Measurements from ENCODE around the gene BRI3.

The BRI3 gene, protein sequence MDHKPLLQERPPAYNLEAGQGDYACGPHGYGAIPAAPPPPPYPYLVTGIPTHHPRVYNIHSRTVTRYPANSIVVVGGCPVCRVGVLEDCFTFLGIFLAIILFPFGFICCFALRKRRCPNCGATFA

DNA sequence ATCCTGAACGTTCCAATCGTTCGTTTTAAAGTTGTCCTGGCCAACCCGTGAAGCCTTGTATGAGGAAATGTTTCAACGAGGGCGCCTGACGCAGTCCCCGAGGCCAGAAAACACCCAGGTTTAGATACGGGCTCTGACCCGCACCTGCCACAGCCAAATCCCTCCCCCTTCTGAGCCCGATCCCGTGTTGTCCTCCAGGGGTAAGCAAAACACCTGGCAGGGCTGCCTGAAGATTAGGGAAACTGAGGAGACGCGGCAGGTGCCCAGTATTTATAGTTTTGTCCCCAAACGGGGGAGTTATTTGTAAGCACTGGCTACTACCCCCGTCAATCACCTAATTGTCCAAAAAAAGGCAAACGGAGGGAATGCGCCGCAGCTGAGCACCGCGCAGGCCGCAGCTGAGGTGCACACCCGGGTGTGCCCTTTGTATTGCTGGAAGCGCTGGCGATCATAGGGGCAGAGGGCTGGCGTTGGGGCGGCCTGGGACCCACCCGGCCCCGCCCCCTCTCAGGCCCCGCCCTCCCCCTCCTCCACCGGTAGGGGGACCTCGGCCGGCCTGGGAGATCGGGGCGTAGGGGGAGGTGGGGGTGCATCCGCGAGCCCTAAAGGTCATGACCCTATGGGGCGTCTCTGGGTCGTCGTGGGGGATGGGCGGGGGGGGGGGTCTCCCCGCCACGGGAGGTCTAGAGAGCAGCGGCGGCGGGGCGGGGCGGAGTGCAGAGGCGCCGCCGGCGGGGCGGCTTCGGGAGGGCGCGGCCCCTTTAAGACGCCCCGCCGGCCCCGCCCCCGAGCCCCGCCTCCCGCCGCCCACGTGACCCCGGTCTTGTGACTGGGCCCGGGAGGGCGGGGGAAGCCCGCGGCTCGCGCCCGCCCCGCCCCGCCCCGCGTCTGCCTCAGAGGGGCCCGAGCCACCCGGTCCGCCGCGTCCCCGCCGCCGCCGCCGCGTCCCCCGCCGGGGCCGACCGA is at the start of gene BRI3:
Gene BRI3 (plus strand): TSS at position 896 of the 966 bp plus-strand sequence. CDS start 110 bp downstream, outside the sequence.
- peak; percentile 89 for DNase-seq (ENCODE audit: low read depth)
- TF ChIP-seq, protein P1, sequence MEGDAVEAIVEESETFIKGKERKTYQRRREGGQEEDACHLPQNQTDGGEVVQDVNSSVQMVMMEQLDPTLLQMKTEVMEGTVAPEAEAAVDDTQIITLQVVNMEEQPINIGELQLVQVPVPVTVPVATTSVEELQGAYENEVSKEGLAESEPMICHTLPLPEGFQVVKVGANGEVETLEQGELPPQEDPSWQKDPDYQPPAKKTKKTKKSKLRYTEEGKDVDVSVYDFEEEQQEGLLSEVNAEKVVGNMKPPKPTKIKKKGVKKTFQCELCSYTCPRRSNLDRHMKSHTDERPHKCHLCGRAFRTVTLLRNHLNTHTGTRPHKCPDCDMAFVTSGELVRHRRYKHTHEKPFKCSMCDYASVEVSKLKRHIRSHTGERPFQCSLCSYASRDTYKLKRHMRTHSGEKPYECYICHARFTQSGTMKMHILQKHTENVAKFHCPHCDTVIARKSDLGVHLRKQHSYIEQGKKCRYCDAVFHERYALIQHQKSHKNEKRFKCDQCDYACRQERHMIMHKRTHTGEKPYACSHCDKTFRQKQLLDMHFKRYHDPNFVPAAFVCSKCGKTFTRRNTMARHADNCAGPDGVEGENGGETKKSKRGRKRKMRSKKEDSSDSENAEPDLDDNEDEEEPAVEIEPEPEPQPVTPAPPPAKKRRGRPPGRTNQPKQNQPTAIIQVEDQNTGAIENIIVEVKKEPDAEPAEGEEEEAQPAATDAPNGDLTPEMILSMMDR (conservative IDR thresholded peaks at IDR 0.05; ENCODE audit: low read length) = no peak
- peak within 1 kb of the TSS; percentile 93 for H3K4me3 ChIP-seq (ENCODE audit: low read length)

DNA sequence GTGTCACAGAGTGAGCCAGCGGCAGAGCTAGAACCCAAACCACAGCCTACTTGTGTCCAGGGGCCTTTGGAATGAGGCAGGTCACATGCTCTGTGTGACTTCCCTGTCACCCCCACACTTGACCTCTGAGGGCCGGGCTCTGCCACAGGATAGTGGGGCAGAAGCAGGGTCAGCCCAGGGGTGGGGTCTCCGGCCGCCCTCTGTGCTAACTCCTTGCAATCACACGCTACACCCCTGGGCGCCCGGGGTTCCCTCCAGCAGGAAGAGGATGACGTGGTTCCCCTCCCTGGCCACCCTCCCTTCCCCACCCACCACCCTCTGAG is 49.3 kb upstream of the BRI3 start:
- TF ChIP-seq, protein P1 (conservative IDR thresholded peaks at IDR 0.05; ENCODE audit: low read length) = no peak
- no peak overlapping the region for H3K4me3 ChIP-seq (ENCODE audit: low read length)
- DNase-seq (ENCODE audit: low read depth) = no peak

DNA sequence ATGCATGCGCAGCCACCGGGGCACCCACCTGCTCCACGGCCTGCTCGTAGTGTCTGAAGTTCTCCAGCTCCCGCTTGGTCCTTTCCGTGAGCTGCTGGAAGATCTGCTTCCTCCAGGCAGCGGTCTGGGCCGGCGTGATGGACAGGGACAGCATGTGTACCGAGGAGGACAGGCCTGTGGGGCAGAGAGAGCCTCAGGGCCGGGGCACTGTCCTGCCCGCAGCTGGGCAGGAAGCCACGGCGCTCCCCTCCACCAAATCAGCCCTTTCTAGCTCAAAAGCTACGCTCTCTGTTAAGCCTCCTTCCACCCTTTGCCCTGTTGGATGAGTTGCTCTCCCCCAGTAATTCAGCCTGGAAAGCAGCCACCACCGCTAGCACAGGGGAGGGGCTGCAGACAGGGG is 48.7 kb upstream of the BRI3 start:
- H3K4me3 ChIP-seq (ENCODE audit: low read length) = no peak overlapping the region
- DNase-seq (ENCODE audit: low read depth) = no peak
- TF ChIP-seq, protein P1 (conservative IDR thresholded peaks at IDR 0.05; ENCODE audit: low read length) = no peak

- TF ChIP-seq, protein P1 (conservative IDR thresholded peaks at IDR 0.05; ENCODE audit: low read length) = no peak
- H3K4me3 ChIP-seq (ENCODE audit: low read length) = no peak overlapping the region
- no peak for DNase-seq (ENCODE audit: low read depth)
Observed at GRCh38 chr7:98233219-98234070, 48.0 kb upstream of the BRI3 start.

DNA sequence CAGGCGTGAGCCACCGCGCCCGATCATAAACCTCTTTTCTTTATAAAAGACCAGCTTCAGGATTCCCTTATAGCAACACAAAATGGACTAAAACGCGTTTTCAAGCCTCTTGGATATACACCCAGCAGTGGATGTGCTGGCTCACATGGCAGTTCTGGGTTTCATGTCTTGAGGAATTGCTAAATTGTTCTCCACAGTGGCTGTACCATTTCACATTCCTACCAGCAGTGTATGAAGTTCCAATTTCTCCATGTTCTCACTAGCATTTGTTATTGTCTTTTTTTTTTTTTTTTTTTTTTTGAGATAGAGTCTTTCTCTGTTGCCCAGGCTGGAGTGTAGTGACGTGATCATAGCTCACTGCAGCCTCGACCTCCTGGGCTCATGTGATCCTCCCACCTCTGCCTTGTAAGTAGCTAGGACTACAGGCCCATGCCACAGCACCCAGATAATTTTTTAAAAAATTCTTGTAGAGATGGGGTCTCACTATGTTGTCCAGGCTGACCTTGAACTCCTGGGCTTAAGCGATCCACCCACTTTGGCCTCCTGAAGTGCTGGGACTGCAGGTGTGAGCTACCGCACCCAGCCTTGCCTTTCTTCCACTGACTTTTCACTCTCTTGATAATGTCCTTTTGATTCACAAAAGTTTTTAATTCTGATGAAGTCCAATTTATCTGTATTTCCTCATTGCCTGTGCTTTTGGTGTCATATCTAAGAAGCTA is 46.9 kb upstream of the BRI3 start:
- TF ChIP-seq, protein P1 (conservative IDR thresholded peaks at IDR 0.05; ENCODE audit: low read length) = peak; percentile 24; the same call in 1 of the 2 replicates
- peak; percentile 25 for DNase-seq (ENCODE audit: low read depth)
- no peak overlapping the region for H3K4me3 ChIP-seq (ENCODE audit: low read length)

- TF ChIP-seq, protein P1 (conservative IDR thresholded peaks at IDR 0.05; ENCODE audit: low read length) = no peak
- no peak for DNase-seq (ENCODE audit: low read depth)
Observed at GRCh38 chr7:98235901-98236300, 45.6 kb upstream of the BRI3 start.

More at GRCh38 chr7:98235901-98236300, 45.6 kb upstream of the BRI3 start:
- H3K4me3 ChIP-seq (ENCODE audit: low read length) = no peak overlapping the region

Measured in AG10803 (cell line).